Measurements from ENCODE around the gene FAM163A. TPM values are rescaled to one million over a fixed set of nuclear protein-coding genes. Genes with fewer than 3 reads are reported as not detected.

FAM163A gene
- polyA plus RNA-seq, 3 donors, result not detected

DNA sequence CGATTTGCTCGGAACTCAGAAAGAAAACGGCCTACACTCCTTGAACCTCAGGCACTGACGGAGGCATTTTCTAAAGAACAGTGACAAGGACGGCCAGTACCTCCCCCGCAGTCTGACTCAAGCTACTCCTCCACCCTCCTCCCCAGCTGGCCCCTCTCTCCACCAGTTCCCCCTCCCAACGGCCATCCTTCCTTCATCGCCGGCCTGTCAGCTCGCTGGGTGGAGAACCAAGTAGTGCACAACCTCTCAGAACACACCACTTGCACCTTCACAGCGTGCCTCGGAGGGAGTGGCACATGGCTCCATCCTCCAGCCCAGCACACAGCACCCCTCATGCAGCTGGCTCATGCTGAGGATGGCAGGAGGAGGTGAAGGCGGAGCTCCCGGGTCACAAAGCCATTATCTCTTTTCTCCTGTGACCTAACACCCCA lies 75.7 kb downstream of the FAM163A start:
- Mint-ChIP-seq H3K4me3 (no peak overlapping the region), H3K27ac (peak overlapping the region in 1 of 7 donors; percentile 70), H3K36me3 (no peaks in the 10 kb centered on the region), H3K4me1 (peaks cover 30% of the 10 kb centered on the region), H3K27me3 (ENCODE audit: low read depth in 3 of 3) (peaks cover 12 to 19% (median 16%) of the 10 kb centered on the region in 3 donors), H3K9me3 (peaks cover 0 to 2% (median 0%) of the 10 kb centered on the region in 7 donors)
- no peaks in the 10 kb centered on the region for H3K9me3 ChIP-seq (replicated peaks in 1 of 2; ENCODE audit: control insufficient read depth in 1 of 2, insufficient read depth in 1 of 2, low read length in 2 of 2)
- no peaks in the 10 kb centered on the region for H3K36me3 ChIP-seq (replicated peaks in 1 of 2; ENCODE audit: control insufficient read depth in 1 of 2, insufficient read depth in 2 of 2, low read length in 2 of 2)
- 85% methylated on average over 9 of the region's 14 CpGs for whole genome bisulfite sequencing (ENCODE audit: insufficient coverage)
- H3K27ac ChIP-seq (ENCODE audit: low read depth in 1 of 2, low read length in 2 of 2), result no peak overlapping the region
- H3K4me3 ChIP-seq (replicated peaks in 1 of 3; ENCODE audit: low read depth in 2 of 3, low read length in 3 of 3), result no peak overlapping the region
- no peak for DNase-seq
- no peak for TF ChIP-seq CTCF (IDR thresholded peaks at IDR 0.05)
- no peaks in the 10 kb centered on the region for H4K20me1 ChIP-seq (ENCODE audit: insufficient read depth, low read length)
- H3K4me1 ChIP-seq (ENCODE audit: control insufficient read depth in 1 of 2, insufficient read depth in 2 of 2, low read length in 2 of 2), result peaks cover 11 to 18% of the 10 kb centered on the region in 2 donors
- no peak overlapping the region for H3K9ac ChIP-seq (ENCODE audit: insufficient read depth, low read length, poor library complexity, severe bottlenecking)
- no peak overlapping the region for H2AFZ ChIP-seq (ENCODE audit: insufficient read depth, low read depth, low read length, poor library complexity, severe bottlenecking)
- intact Hi-C loops (cut with micrococcal nuclease), result loop anchor here in 1 of 2 donors (5.0 kb wide), 1 partner anchor 111 kb away; no protein-coding TSS in a partner anchor
- H3K4me2 ChIP-seq (replicated peaks; ENCODE audit: extremely low read depth, low read length, poor library complexity, severe bottlenecking), result no peak overlapping the region
- no peaks in the 10 kb centered on the region for H3K79me2 ChIP-seq (ENCODE audit: insufficient read depth, low read length)
- peaks cover 0 to 2% of the 10 kb centered on the region in 2 donors for H3K27me3 ChIP-seq (ENCODE audit: control insufficient read depth in 2 of 2, insufficient read depth in 2 of 2, low read length in 2 of 2)

GRCh38 chr1:179820226-179820970 lies 77.3 kb downstream of the FAM163A start:
- intact Hi-C loops (cut with micrococcal nuclease), result no loop called here
- Histone ChIP-seq H3K27ac (ENCODE audit: low read depth in 1 of 2, low read length in 2 of 2) (no peak overlapping the region), H3K4me1 (ENCODE audit: control insufficient read depth in 1 of 2, insufficient read depth in 2 of 2, low read length in 2 of 2) (peaks cover 5 to 13% of the 10 kb centered on the region in 2 donors), H3K27me3 (ENCODE audit: control insufficient read depth in 2 of 2, insufficient read depth in 2 of 2, low read length in 2 of 2) (peaks cover 0 to 2% of the 10 kb centered on the region in 2 donors), H3K9ac (ENCODE audit: insufficient read depth, low read length, poor library complexity, severe bottlenecking) (no peak overlapping the region), H4K20me1 (ENCODE audit: insufficient read depth, low read length) (no peaks in the 10 kb centered on the region), H3K4me3 (replicated peaks in 1 of 3; ENCODE audit: low read depth in 2 of 3, low read length in 3 of 3) (no peak overlapping the region), H3K9me3 (replicated peaks in 1 of 2; ENCODE audit: control insufficient read depth in 1 of 2, insufficient read depth in 1 of 2, low read length in 2 of 2) (no peaks in the 10 kb centered on the region), H3K36me3 (replicated peaks in 1 of 2; ENCODE audit: control insufficient read depth in 1 of 2, insufficient read depth in 2 of 2, low read length in 2 of 2) (no peaks in the 10 kb centered on the region), H3K4me2 (replicated peaks; ENCODE audit: extremely low read depth, low read length, poor library complexity, severe bottlenecking) (no peak overlapping the region), H3K79me2 (ENCODE audit: insufficient read depth, low read length) (no peaks in the 10 kb centered on the region), H2AFZ (ENCODE audit: insufficient read depth, low read depth, low read length, poor library complexity, severe bottlenecking) (no peak overlapping the region)
- H3K27me3 Mint-ChIP-seq (ENCODE audit: low read depth in 3 of 3), result peaks cover 12 to 16% (median 12%) of the 10 kb centered on the region in 3 donors
- no peaks in the 10 kb centered on the region for H3K9me3 Mint-ChIP-seq
- peaks cover 26% of the 10 kb centered on the region for H3K4me1 Mint-ChIP-seq
- H3K27ac Mint-ChIP-seq, result peak overlapping the region in 2 of 7 donors; percentile 7 to 54
- DNase-seq, result peak in 1 of 3 donors; percentile 1
- no peak overlapping the region for H3K4me3 Mint-ChIP-seq
- no peaks in the 10 kb centered on the region for H3K36me3 Mint-ChIP-seq
- WGBS (ENCODE audit: insufficient coverage), result 13% methylated on average over 2 of the region's 9 CpGs
- no peak for TF ChIP-seq CTCF (IDR thresholded peaks at IDR 0.05)
